22Rv1 (cell line): ENCODE results near the gene SYMPK.

ENCODE experiments used
- ZFX ChIP-seq: fragments of 450-650 bp; IDR thresholded peaks from 2 replicates; pipeline ENCODE4 v1.6.1; 2017; ENCODE audit warnings: antibody characterized with exemption, borderline replicate concordance
- TF ChIP-seq, protein P1 (sequence below): fragments of 450-650 bp; IDR thresholded peaks from 2 replicates; pipeline ENCODE4 v1.5.1; 2017; ENCODE audit warnings: mild to moderate bottlenecking

DNA sequence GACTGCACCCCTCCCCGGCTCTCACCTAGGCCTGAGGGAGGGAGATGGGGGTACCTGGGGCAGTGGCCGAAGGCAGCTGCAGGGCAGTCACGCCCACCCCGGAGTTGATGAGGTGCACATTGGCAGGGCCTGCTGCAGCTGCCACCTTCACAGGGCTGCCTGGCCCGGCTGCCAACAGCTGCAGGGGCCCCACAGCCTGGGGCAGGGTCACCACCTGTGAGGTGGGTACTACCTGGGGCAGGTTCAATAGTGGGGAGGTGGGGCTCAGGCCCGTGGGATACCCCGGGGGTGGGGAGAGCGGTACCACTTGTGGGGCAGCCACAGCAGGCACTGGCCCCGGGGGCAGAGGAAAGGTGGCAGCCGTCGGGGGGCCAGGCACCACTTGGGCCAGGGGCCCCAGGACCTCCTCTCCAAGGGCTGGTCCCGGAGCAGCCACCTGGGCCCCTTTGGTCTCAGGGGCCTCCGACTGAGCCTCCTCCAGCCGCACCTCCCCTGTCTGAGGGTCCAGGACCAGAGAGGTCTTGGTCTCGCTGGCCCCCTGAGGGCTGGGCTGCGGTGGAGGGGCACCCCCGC, 96.6 kb downstream of the SYMPK start:
- TF ChIP-seq, protein P1, sequence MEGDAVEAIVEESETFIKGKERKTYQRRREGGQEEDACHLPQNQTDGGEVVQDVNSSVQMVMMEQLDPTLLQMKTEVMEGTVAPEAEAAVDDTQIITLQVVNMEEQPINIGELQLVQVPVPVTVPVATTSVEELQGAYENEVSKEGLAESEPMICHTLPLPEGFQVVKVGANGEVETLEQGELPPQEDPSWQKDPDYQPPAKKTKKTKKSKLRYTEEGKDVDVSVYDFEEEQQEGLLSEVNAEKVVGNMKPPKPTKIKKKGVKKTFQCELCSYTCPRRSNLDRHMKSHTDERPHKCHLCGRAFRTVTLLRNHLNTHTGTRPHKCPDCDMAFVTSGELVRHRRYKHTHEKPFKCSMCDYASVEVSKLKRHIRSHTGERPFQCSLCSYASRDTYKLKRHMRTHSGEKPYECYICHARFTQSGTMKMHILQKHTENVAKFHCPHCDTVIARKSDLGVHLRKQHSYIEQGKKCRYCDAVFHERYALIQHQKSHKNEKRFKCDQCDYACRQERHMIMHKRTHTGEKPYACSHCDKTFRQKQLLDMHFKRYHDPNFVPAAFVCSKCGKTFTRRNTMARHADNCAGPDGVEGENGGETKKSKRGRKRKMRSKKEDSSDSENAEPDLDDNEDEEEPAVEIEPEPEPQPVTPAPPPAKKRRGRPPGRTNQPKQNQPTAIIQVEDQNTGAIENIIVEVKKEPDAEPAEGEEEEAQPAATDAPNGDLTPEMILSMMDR = no peak
- TF ChIP-seq ZFX = no peak
